Smooth muscle cell (in vitro differentiated cells): ENCODE data around the gene ZNF683. TPM values are rescaled to one million over a fixed set of nuclear protein-coding genes. Genes with fewer than 3 reads are reported as not detected.
A peak's percentile ranks its signal among the peaks of the same experiment; 100 is the strongest.
"Not testable (repeated sequence)": the region's sequence is repeated elsewhere in the genome, so short reads cannot be mapped to it uniquely, and the experiment has no call there.

Experiments
- DNase-seq: peaks from one replicate; lab custom pipeline; 2025; ENCODE audit not compliant: unreplicated experiment; lab: John Stamatoyannopoulos, UW
- H2AFZ ChIP-seq: fragments of 200-600 bp; sonication (generic); 2 replicates; pipeline ENCODE4 v1.6.0; 2016; ENCODE audit warnings: antibody characterized with exemption, low read depth, mild to moderate bottlenecking
- H3F3A ChIP-seq: fragments of 200-600 bp; sonication (generic); 2 replicates; pipeline ENCODE4 v1.6.0; 2017; ENCODE audit warnings: antibody characterized with exemption, low read depth
- H3K27ac ChIP-seq: fragments of 200-600 bp; sonication (generic); 2 replicates; pipeline ENCODE4 v1.5.1; 2016; ENCODE audit warnings: low read depth, mild to moderate bottlenecking
- H3K27me3 ChIP-seq: fragments of 200-600 bp; sonication (generic); 2 replicates; pipeline ENCODE4 v1.6.1; 2016; ENCODE audit warnings: low read depth, mild to moderate bottlenecking
- H3K36me3 ChIP-seq: fragments of 200-600 bp; sonication (generic); 2 replicates; pipeline ENCODE4 v1.5.1; 2016; ENCODE audit warnings: low read depth
- H3K4me1 ChIP-seq: fragments of 200-600 bp; sonication (generic); 2 replicates; pipeline ENCODE4 v1.5.1; 2016; ENCODE audit warnings: low read depth
- H3K4me2 ChIP-seq: fragments of 200-600 bp; sonication (generic); 2 replicates; pipeline ENCODE4 v1.6.0; 2016; ENCODE audit warnings: mild to moderate bottlenecking
- H3K4me3 ChIP-seq: fragments of 200-600 bp; sonication (generic); 2 replicates; pipeline ENCODE4 v1.5.1; 2016; ENCODE audit warnings: mild to moderate bottlenecking
- H3K79me2 ChIP-seq: fragments of 200-600 bp; sonication (generic); 2 replicates; pipeline ENCODE4 v1.6.0; 2016; ENCODE audit warnings: low read depth, mild to moderate bottlenecking
- H3K9ac ChIP-seq: fragments of 200-600 bp; sonication (generic); 2 replicates; pipeline ENCODE4 v1.6.0; 2016; ENCODE audit warnings: low read depth
- H3K9me3 ChIP-seq: fragments of 200-600 bp; sonication (generic); replicated peaks from 2 replicates; pipeline ENCODE4 v1.5.1; 2016; ENCODE audit warnings: low read depth
- H4K20me1 ChIP-seq: fragments of 200-600 bp; sonication (generic); 2 replicates; pipeline ENCODE4 v1.6.0; 2016; ENCODE audit warnings: low read depth
- WGBS: methylation state at CpG from one replicate; pipeline ENCODE4 v1.1.7; 2016; ENCODE audit warnings: low lambda C conversion rate; 5-methylcytosine and 5-hydroxymethylcytosine counted together
- polyA plus RNA-seq: library from polyadenylated mRNA; unstranded; fragments of >200 nt; fragmentation: Nextera tagmentation; extraction: Ambion mirVana; gene quantifications from 2 replicates; pipeline ENCODE4 v1.2.1, GENCODE V29; 2016
- total RNA-seq: library from RNA; depleted of rRNA; stranded (reverse); fragments of >200 nt; gene quantifications from 2 replicates; pipeline ENCODE4 v1.2.3, GENCODE V29; 2014
- TF ChIP-seq, protein P1 (sequence below): fragments of 200-600 bp; sonication (generic); IDR thresholded peaks from 2 replicates; pipeline ENCODE4 v1.5.1; 2017; ENCODE audit warnings: borderline replicate concordance, mild to moderate bottlenecking, antibody characterized with exemption; ENCODE audit not compliant: insufficient read depth, poor library complexity, severe bottlenecking

ZNF683 gene
- total and polyA plus RNA-seq, 2 experiments from 2014 or later = not detected

DNA sequence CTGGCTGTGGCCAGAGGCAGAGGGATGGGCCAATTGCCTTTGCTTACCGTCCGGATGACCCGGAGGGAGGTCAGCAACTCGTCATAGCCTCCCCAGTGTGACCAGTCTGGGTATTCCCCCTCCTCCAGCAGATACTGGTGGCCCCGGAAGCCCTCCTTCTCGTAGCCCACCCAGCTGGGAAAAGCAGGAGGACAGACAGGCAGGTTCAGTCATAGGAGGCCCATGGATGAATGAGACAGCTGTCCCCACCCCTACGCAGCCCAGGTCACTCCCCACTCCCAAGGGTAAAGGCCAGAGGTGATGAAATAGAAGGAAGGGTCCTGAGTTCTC, 35.4 kb downstream of the ZNF683 start:
- Histone ChIP-seq H3K4me3 (no peak overlapping the region), H3K27ac (no peak overlapping the region), H3K36me3 (no peaks in the 10 kb centered on the region), H4K20me1 (no peaks in the 10 kb centered on the region), H3K79me2 (no peaks in the 10 kb centered on the region), H3F3A (no peaks in the 10 kb centered on the region), H3K27me3 (peaks cover 16% of the 10 kb centered on the region), H3K4me2 (no peak overlapping the region), H3K9me3 (no peaks in the 10 kb centered on the region), H3K9ac (no peak overlapping the region), H3K4me1 (peaks cover 10% of the 10 kb centered on the region), H2AFZ (no peak overlapping the region)
- DNase-seq = no peak
- TF ChIP-seq, protein P1, sequence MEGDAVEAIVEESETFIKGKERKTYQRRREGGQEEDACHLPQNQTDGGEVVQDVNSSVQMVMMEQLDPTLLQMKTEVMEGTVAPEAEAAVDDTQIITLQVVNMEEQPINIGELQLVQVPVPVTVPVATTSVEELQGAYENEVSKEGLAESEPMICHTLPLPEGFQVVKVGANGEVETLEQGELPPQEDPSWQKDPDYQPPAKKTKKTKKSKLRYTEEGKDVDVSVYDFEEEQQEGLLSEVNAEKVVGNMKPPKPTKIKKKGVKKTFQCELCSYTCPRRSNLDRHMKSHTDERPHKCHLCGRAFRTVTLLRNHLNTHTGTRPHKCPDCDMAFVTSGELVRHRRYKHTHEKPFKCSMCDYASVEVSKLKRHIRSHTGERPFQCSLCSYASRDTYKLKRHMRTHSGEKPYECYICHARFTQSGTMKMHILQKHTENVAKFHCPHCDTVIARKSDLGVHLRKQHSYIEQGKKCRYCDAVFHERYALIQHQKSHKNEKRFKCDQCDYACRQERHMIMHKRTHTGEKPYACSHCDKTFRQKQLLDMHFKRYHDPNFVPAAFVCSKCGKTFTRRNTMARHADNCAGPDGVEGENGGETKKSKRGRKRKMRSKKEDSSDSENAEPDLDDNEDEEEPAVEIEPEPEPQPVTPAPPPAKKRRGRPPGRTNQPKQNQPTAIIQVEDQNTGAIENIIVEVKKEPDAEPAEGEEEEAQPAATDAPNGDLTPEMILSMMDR = no peak
- WGBS = 81% methylated on average over 7 of the region's 7 CpGs

DNA sequence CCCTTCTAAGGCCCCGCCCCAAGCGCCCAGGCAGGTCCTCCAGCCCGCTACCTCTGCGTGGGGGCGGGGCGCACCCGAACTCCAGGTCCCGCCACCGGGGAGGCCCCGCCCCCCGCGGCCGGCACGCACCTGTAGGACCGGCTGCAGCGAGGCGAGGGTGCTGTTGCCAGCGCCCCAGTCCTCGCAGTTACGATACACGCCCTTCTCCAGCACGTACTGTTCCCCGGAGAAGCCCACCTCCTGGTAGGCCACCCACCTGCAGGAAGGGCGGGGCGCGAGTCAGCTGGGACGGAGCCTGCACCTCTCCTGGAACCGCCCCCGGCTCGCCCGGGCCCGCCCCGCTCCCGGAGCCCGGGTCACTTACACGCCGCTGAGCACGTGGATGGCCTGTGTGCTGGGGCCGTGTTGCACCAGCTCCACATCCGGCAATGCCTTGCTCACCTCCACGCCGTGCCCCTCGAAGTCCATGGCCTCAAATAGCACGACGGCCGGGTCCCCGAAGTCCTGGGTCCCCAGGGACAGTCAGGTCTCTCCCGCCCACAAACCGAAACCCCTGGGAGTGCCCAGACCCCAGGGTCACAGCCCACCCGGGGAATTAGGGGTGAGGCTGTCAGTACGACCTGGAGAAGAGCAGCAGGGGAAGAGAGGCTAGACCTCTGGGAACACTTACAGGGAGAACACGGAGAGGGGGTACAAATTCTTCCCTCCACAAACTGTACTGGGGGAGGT, 35.9 kb downstream of the ZNF683 start:
- Histone ChIP-seq H3K9ac (no peak overlapping the region), H3K27me3 (peaks cover 16% of the 10 kb centered on the region), H3K27ac (no peak overlapping the region), H3K4me3 (peak overlapping the region; percentile 64), H2AFZ (peak overlapping the region; percentile 91), H3K4me1 (peaks cover 10% of the 10 kb centered on the region), H3K79me2 (no peaks in the 10 kb centered on the region), H3K9me3 (no peaks in the 10 kb centered on the region), H3K36me3 (no peaks in the 10 kb centered on the region), H4K20me1 (no peaks in the 10 kb centered on the region), H3K4me2 (peak overlapping the region; percentile 93), H3F3A (no peaks in the 10 kb centered on the region)
- no peak for DNase-seq
- TF ChIP-seq, protein P1 = no peak
- WGBS = 17% methylated on average over 46 of the region's 52 CpGs

DNA sequence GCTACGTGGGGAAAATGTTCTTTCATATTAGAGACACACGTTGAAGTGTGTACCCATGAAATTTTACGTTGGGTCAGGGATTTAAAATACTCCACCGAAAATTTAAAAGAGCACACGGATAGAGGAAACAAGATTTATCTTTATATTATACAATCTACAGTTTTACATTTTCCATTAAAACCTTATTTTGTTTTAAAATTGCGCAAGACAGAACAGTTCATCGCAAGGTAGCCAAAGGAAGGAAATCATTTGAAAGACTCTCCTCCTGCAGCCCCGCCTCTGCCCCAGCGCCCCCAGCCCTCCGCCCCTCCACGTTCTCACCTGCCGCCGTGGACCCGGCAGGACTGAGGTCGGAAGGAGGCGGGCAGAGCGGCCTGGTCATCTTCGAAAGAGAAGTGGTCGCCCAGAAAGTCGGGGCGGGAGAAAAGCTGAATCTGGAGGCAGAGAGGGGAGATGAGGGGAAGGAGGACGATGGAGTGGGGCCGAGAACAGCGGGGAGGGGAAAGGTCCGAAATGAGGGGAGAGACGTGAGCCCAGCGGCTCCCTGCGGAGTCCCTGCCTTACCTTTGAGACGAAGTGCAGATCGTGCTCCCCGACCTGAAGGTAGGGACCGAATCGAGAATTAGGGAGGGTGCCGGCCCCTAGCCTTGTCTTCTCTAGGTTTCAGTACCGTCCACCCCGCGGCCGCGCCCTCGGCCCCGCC, 36.6 kb downstream of the ZNF683 start:
- Histone ChIP-seq H3K9me3 (no peaks in the 10 kb centered on the region), H3K79me2 (no peaks in the 10 kb centered on the region), H3K9ac (no peak overlapping the region), H3K4me1 (peaks cover 10% of the 10 kb centered on the region), H3K4me3 (peak overlapping the region; percentile 64), H3K27me3 (peaks cover 16% of the 10 kb centered on the region), H3K36me3 (no peaks in the 10 kb centered on the region), H3K4me2 (peak overlapping the region; percentile 93), H3F3A (no peaks in the 10 kb centered on the region), H3K27ac (no peak overlapping the region), H4K20me1 (no peaks in the 10 kb centered on the region), H2AFZ (peak overlapping the region; percentile 91)
- WGBS = 3% methylated on average over 36 of the region's 41 CpGs
- no peak for DNase-seq
- TF ChIP-seq, protein P1 = no peak

DNA sequence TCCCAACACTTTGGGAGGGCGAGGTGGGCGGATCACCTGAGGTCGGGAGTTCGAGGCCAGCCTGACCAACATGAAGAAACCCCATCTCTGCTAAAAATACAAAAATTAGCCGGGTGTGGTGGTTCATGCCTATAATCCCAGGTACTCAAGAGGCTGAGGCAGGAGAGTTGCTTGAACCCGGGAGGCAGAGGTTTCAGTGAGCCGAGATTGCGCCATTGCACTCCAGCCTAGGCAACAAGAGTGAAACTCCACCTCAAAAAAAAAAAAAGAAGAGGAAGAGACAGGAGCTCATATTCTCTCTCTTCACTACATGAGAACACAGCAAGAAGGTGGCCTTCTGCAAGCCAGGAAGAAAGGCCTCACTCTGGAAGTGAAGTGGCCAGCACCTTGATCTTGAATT, 39.2 kb downstream of the ZNF683 start:
- H3K4me3 ChIP-seq, H3K9me3 ChIP-seq, H3K27ac ChIP-seq, H3K79me2 ChIP-seq, H3K4me2 ChIP-seq, H3K4me1 ChIP-seq, H3K9ac ChIP-seq, DNase-seq, H3K36me3 ChIP-seq, H4K20me1 ChIP-seq, H2AFZ ChIP-seq, H3F3A ChIP-seq: not testable (repeated sequence)
- peaks cover 16% of the 10 kb centered on the region for H3K27me3 ChIP-seq
- 95% methylated on average over 8 of the region's 8 CpGs for WGBS
